Chondrocyte (in vitro differentiated cells): ENCODE data around the gene PRPF31. TPM values are rescaled to one million over a fixed set of nuclear protein-coding genes. Genes with fewer than 3 reads are reported as not detected.
A peak's percentile ranks its signal among the peaks of the same experiment; 100 is the strongest.

Source experiments
- DNase-seq: peaks from one replicate; pipeline ENCODE4 v3.0.0; 2021; ENCODE audit warnings: mixed read lengths, low spot score
- H3K27ac Mint-ChIP-seq: one replicate; pipeline ENCODE4 v1.8.0; 2021; ENCODE audit warnings: mild to moderate bottlenecking, moderate library complexity, mixed read lengths; ENCODE audit not compliant: unreplicated experiment
- H3K27me3 Mint-ChIP-seq: 2 replicates; pipeline ENCODE4 v1.8.0; 2021; ENCODE audit warnings: low read depth, mixed read lengths
- H3K36me3 Mint-ChIP-seq: 2 replicates; pipeline ENCODE4 v1.8.0; 2021; ENCODE audit warnings: low read depth, mixed read lengths
- H3K4me1 Mint-ChIP-seq: 2 replicates; pipeline ENCODE4 v1.8.0; 2021; ENCODE audit warnings: low read depth, mild to moderate bottlenecking, mixed read lengths
- H3K4me3 Mint-ChIP-seq: one replicate; pipeline ENCODE4 v1.8.0; 2021; ENCODE audit warnings: mild to moderate bottlenecking, moderate library complexity, mixed read lengths; ENCODE audit not compliant: unreplicated experiment
- H3K9me3 Mint-ChIP-seq: 2 replicates; pipeline ENCODE4 v1.8.0; 2021; ENCODE audit warnings: low read depth, mixed read lengths
- total RNA-seq: library from RNA; stranded (reverse); gene quantifications from 3 replicates; pipeline ENCODE4 v1.2.1, GENCODE V29; 2021
- TF ChIP-seq, protein P1 (sequence below): fragments of 200-600 bp; sonication (generic); IDR thresholded peaks from 2 replicates; pipeline ENCODE4 v1.5.0; 2021; ENCODE audit warnings: antibody characterized with exemption, mild to moderate bottlenecking, moderate library complexity

The PRPF31 gene
- total RNA-seq, 1 donor from 2014 or later, result 45.8 TPM

DNA sequence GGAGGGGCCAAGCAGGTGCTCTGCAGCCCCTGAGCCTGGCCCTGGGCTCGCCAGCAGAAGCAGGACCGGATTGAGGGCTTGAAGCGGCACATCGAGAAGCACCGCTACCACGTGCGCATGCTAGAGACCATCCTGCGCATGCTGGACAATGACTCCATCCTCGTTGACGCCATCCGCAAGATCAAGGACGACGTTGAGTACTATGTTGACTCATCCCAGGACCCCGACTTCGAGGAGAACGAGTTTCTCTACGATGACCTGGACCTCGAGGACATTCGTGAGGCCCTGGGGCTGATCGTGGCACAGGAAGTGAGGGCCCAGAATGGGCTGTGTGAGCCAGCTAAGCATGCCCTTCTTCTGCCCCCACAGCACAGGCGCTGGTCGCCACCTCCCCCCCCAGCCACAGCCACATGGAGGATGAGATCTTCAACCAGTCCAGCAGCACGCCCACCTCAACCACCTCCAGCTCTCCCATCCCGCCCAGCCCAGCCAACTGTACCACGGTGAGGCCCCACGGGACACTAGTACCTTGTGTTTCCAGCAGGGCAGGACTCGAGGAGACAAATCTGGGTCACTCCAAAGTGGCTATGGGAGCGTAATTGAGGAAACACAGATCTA lies 30.1 kb downstream of the PRPF31 start:
- no peak for DNase-seq
- H3K4me3 Mint-ChIP-seq, result no peak overlapping the region
- no peaks in the 10 kb centered on the region for H3K27me3 Mint-ChIP-seq
- H3K9me3 Mint-ChIP-seq, result no peaks in the 10 kb centered on the region
- H3K36me3 Mint-ChIP-seq, result peaks cover 42% of the 10 kb centered on the region
- H3K27ac Mint-ChIP-seq, result no peak overlapping the region
- TF ChIP-seq, protein P1, sequence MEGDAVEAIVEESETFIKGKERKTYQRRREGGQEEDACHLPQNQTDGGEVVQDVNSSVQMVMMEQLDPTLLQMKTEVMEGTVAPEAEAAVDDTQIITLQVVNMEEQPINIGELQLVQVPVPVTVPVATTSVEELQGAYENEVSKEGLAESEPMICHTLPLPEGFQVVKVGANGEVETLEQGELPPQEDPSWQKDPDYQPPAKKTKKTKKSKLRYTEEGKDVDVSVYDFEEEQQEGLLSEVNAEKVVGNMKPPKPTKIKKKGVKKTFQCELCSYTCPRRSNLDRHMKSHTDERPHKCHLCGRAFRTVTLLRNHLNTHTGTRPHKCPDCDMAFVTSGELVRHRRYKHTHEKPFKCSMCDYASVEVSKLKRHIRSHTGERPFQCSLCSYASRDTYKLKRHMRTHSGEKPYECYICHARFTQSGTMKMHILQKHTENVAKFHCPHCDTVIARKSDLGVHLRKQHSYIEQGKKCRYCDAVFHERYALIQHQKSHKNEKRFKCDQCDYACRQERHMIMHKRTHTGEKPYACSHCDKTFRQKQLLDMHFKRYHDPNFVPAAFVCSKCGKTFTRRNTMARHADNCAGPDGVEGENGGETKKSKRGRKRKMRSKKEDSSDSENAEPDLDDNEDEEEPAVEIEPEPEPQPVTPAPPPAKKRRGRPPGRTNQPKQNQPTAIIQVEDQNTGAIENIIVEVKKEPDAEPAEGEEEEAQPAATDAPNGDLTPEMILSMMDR, result no peak
- H3K4me1 Mint-ChIP-seq, result peaks cover 17% of the 10 kb centered on the region

DNA sequence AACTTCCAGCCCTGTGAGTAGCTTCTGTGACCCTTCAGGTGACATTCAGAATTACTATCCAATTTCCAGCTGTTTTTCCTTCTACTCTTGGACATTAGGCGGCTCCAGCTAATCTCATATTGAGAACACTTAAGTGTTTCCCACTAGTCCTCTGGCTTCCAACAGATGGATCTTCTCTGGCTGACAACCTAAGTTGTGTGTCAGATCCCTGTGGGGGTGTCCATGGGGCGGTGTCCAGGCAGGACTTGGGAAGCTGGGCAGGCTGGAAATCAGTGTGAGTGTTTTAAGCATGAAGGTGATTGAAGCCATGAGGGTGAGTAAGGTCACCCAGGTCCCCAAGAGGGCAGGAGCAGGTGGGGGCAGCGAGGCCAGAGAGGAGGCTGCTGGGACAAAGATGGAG lies 32.1 kb downstream of the PRPF31 start:
- peaks cover 51% of the 10 kb centered on the region for H3K36me3 Mint-ChIP-seq
- no peak for DNase-seq
- no peaks in the 10 kb centered on the region for H3K9me3 Mint-ChIP-seq
- H3K27ac Mint-ChIP-seq, result peak overlapping the region; percentile 41
- no peak overlapping the region for H3K4me3 Mint-ChIP-seq
- H3K27me3 Mint-ChIP-seq, result no peaks in the 10 kb centered on the region
- no peaks in the 10 kb centered on the region for H3K4me1 Mint-ChIP-seq
- TF ChIP-seq, protein P1, result no peak

DNA sequence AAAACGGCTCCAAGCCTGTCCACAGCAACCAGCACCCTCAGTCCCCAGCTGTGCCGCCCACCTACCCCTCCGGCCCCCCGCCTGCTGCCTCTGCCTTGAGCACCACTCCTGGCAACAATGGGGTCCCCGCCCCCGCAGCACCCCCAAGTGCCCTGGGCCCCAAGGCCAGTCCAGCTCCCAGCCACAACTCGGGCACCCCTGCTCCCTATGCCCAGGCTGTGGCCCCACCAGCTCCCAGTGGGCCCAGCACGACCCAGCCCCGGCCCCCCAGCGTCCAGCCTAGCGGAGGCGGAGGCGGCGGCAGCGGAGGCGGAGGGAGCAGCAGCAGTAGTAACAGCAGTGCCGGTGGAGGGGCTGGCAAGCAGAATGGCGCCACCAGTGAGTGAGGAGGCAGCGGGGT lies 32.6 kb downstream of the PRPF31 start:
- Mint-ChIP-seq H3K36me3 (peaks cover 50% of the 10 kb centered on the region), H3K4me1 (peaks cover 1% of the 10 kb centered on the region), H3K27me3 (no peaks in the 10 kb centered on the region), H3K27ac (no peak overlapping the region), H3K9me3 (no peaks in the 10 kb centered on the region), H3K4me3 (no peak overlapping the region)
- TF ChIP-seq, protein P1, result no peak
- peak; percentile 89 for DNase-seq

DNA sequence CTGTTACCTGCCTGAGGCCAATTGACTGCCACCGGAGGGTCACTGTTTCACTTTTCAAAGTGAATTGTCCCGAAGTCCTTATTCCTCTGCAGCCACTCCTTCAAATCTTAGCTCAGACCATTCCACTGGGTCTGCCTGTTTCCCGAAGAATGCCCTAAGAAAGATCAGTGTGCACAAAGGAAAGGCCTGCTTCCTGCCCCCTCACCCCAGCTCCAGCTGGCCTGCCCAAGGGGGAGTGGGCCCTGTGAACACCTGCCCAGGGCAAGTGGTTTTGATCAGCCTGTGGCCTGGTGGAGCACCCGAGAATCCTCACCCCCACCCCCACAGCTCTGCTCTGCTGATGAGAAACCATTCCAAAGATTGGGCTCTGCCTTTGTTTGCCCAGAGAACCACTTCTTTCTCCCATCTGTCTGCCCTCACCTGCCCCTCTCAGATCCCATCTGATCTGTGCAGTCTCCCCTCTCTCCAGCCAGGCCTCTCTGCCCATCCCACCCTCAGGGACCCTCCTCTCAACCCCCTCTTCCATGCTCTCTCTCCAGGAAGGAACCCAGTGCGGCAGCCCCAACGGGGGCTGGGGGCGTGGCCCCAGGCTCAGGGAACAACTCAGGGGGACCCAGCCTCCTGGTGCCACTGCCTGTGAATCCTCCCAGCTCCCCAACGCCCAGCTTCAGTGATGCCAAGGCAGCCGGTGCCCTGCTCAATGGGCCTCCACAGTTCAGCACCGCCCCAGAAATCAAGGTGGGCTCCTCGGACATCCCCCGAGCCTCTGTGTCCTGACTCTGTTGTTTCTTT lies 33.7 kb downstream of the PRPF31 start:
- no peak overlapping the region for H3K27ac Mint-ChIP-seq
- no peaks in the 10 kb centered on the region for H3K9me3 Mint-ChIP-seq
- H3K27me3 Mint-ChIP-seq, result no peaks in the 10 kb centered on the region
- peaks cover 5% of the 10 kb centered on the region for H3K4me1 Mint-ChIP-seq
- H3K36me3 Mint-ChIP-seq, result peaks cover 46% of the 10 kb centered on the region
- no peak for DNase-seq
- TF ChIP-seq, protein P1, result no peak
- no peak overlapping the region for H3K4me3 Mint-ChIP-seq

DNA sequence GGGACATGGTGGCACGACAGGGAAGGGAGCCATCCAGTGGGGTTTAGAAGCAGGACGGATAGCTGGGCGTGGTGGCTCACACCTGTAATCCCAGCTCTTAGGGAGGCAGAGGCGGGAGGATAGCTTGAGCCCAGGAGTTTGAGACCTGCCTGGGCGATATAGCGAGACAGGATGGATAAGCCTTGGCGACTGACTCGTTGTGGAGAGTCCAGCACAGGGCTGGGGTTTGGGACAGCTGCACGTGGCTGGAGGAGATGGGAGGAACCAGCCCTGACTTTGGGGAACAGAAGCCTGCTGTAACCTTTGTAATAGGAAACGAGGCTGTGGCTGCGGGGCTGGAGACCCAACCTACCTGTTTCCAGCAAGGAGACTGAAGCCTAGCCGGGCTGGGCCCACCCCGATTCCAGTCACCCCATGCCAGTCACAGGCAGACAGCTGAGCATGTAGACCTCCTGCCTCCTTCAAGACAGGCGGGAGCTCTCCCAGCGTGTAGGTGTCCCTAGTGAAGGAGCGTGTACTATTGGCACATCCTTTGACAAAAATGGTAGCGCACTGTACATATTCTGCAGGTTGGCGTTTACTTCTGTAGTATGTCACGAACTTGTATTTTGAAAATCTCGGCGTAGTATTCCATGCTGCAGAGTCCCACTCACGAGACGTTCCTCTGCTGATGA lies 35.9 kb downstream of the PRPF31 start:
- H3K27me3 Mint-ChIP-seq, result no peaks in the 10 kb centered on the region
- DNase-seq, result no peak
- peaks cover 7% of the 10 kb centered on the region for H3K4me1 Mint-ChIP-seq
- no peak overlapping the region for H3K27ac Mint-ChIP-seq
- H3K4me3 Mint-ChIP-seq, result no peak overlapping the region
- H3K9me3 Mint-ChIP-seq, result no peaks in the 10 kb centered on the region
- TF ChIP-seq, protein P1, result no peak
- peaks cover 38% of the 10 kb centered on the region for H3K36me3 Mint-ChIP-seq
